ENCODE results near the gene TNFRSF4.

Gene TNFRSF4

GRCh38 chr1:1245178-1245816 is 31.3 kb upstream of the TNFRSF4 start:
- DNase-seq, result no peak

- DNase-seq, result no peak
Observed at GRCh38 chr1:1244192-1244811, 30.3 kb upstream of the TNFRSF4 start.

GRCh38 chr1:1243807-1244191 is 29.8 kb upstream of the TNFRSF4 start:
- no peak for DNase-seq

- no peak for DNase-seq
Observed at GRCh38 chr1:1243266-1243660, 29.3 kb upstream of the TNFRSF4 start.

- no peak for DNase-seq
Observed at GRCh38 chr1:1242461-1243265, 28.7 kb upstream of the TNFRSF4 start.

- DNase-seq, result no peak
Observed at GRCh38 chr1:1241588-1242219, 27.8 kb upstream of the TNFRSF4 start.

GRCh38 chr1:1240822-1241587 is 27.1 kb upstream of the TNFRSF4 start:
- no peak for DNase-seq

GRCh38 chr1:1240348-1240732 is 26.4 kb upstream of the TNFRSF4 start:
- no peak for DNase-seq

- DNase-seq, result no peak
Observed at GRCh38 chr1:1239614-1240347, 25.8 kb upstream of the TNFRSF4 start.

- DNase-seq, result no peak
Observed at GRCh38 chr1:1239227-1239613, 25.3 kb upstream of the TNFRSF4 start.

GRCh38 chr1:1238702-1239178 is 24.8 kb upstream of the TNFRSF4 start:
- no peak for DNase-seq

- no peak for DNase-seq
Observed at GRCh38 chr1:1237874-1238701, 24.1 kb upstream of the TNFRSF4 start.

- no peak for DNase-seq
Observed at GRCh38 chr1:1236945-1237873, 23.3 kb upstream of the TNFRSF4 start.

GRCh38 chr1:1236176-1236763 is 22.3 kb upstream of the TNFRSF4 start:
- no peak for DNase-seq

GRCh38 chr1:1235016-1235744 is 21.2 kb upstream of the TNFRSF4 start:
- no peak for DNase-seq

- no peak for DNase-seq
Observed at GRCh38 chr1:1234180-1234808, 20.3 kb upstream of the TNFRSF4 start.

- no peak for DNase-seq
Observed at GRCh38 chr1:1233567-1233892, 19.6 kb upstream of the TNFRSF4 start.

GRCh38 chr1:1232796-1233566 is 19.0 kb upstream of the TNFRSF4 start:
- no peak for DNase-seq

All from activated effector memory CD4-positive, alpha-beta T cell treated with anti-CD3 and anti-CD28 coated beads, Interleukin-2, amount 50 U/mL, for 16 hours (primary cell).